ENCODE results near the gene ZMPSTE24. TPM values are rescaled to one million over a fixed set of nuclear protein-coding genes. Genes with fewer than 3 reads are reported as not detected.

ZMPSTE24 gene
- total RNA-seq, 1 donor from 2014 or later, result 25.5 TPM

DNA sequence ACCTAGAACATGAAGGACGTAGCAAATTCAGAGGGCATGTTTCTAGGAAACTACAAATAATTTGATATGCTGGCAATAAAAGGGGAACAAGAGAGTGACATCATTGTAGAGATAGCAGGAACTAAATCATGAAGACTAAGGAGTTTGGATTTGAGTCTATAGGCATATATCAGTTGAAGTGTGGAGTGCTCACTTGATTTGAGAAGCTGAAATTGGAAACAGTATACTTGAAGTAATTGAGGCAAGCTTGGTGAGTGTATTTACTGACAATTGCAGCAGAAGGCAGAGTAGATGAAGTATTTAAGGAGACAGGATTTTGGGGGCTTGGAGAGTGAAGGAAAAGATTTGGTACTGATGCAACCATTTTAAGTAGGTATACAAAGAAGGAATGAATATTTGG lies 16.7 kb upstream of the ZMPSTE24 start:
- Histone ChIP-seq H3K4me3 (no peak overlapping the region), H3K27ac (no peak overlapping the region), H3K27me3 (no peaks in the 10 kb centered on the region), H3K9me3 (no peaks in the 10 kb centered on the region), H3K36me3 (peaks cover 6 to 9% of the 10 kb centered on the region in 2 donors), H3K4me1 (peaks cover 4% of the 10 kb centered on the region)
- intact Hi-C loops (cut with DNase I), result no loop called here
- TF ChIP-seq, protein P1, sequence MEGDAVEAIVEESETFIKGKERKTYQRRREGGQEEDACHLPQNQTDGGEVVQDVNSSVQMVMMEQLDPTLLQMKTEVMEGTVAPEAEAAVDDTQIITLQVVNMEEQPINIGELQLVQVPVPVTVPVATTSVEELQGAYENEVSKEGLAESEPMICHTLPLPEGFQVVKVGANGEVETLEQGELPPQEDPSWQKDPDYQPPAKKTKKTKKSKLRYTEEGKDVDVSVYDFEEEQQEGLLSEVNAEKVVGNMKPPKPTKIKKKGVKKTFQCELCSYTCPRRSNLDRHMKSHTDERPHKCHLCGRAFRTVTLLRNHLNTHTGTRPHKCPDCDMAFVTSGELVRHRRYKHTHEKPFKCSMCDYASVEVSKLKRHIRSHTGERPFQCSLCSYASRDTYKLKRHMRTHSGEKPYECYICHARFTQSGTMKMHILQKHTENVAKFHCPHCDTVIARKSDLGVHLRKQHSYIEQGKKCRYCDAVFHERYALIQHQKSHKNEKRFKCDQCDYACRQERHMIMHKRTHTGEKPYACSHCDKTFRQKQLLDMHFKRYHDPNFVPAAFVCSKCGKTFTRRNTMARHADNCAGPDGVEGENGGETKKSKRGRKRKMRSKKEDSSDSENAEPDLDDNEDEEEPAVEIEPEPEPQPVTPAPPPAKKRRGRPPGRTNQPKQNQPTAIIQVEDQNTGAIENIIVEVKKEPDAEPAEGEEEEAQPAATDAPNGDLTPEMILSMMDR (IDR thresholded peaks at IDR 0.05), result no peak
- TF ChIP-seq POLR2A (IDR thresholded peaks at IDR 0.05), result no peak
- no peak for TF ChIP-seq POLR2AphosphoS5 (IDR thresholded peaks at IDR 0.05; ENCODE audit: insufficient read depth in 1 of 2, low read depth in 1 of 2)
- no peak for DNase-seq (ENCODE audit: extremely low spot score in 2 of 2)

DNA sequence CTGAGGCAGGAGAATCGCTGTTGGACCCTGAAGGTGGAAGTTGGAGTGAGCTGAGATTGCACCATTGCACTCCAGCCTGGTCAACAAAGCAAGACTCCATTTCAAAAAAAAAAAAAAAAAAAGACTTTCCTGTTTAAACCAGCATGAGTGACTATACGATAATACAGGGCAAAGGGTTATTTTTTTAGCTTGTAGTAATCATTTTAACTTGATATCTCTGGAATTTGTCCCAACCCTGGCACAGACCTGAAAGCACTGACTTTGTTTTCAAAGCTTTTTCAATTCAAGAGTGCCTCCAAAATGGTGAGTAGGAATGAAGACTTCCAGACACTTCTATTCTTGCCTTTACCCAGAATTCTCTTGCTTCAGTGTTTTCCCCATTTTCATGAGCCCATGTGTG lies 14.7 kb upstream of the ZMPSTE24 start:
- no peaks in the 10 kb centered on the region for H3K9me3 ChIP-seq
- H3K4me3 ChIP-seq, result no peak overlapping the region
- H3K27me3 ChIP-seq, result no peaks in the 10 kb centered on the region
- peaks cover 4% of the 10 kb centered on the region for H3K4me1 ChIP-seq
- TF ChIP-seq POLR2AphosphoS5 (IDR thresholded peaks at IDR 0.05; ENCODE audit: insufficient read depth in 1 of 2, low read depth in 1 of 2) (no peak), POLR2A (IDR thresholded peaks at IDR 0.05) (no peak)
- TF ChIP-seq, protein P1 (IDR thresholded peaks at IDR 0.05), result no peak
- no peak overlapping the region for H3K27ac ChIP-seq
- DNase-seq (ENCODE audit: extremely low spot score in 2 of 2), result no peak
- intact Hi-C loops (cut with DNase I), result no loop called here
- H3K36me3 ChIP-seq, result no peaks in the 10 kb centered on the region

DNA sequence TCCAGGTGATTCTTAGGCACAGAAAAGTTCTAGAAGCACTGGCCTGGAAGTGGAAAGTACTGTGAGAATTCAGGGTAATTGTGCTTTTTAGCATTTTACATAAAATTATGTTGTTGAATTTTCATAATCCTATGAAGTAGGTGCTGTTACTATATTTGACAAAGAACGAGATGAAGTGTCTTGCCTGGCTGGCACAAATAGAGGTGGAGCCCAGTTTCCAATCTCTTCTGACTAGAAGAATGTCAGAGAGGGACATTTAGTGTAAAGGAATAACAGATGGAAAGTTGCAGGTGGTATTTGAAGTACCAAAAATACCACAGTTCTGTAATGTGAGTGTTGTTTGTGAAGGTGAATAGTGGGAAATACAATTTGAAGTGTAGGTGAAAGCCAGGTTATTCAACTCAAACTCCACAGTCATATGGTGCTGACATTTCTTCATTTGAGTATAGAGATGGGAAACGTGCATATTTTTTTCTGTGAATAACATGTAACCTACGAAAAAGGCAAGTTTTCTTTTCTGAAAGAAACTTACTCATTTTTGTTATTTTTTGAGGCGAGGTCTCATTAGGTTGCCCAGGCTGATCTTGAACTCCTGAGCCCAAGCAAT lies 13.8 kb upstream of the ZMPSTE24 start:
- H3K27me3 ChIP-seq, result no peaks in the 10 kb centered on the region
- H3K4me3 ChIP-seq, result no peak overlapping the region
- TF ChIP-seq POLR2AphosphoS5 (IDR thresholded peaks at IDR 0.05; ENCODE audit: insufficient read depth in 1 of 2, low read depth in 1 of 2) (no peak), POLR2A (IDR thresholded peaks at IDR 0.05) (no peak)
- TF ChIP-seq, protein P1 (IDR thresholded peaks at IDR 0.05), result no peak
- peaks cover 4% of the 10 kb centered on the region for H3K4me1 ChIP-seq
- H3K36me3 ChIP-seq, result no peaks in the 10 kb centered on the region
- intact Hi-C loops (cut with DNase I), result no loop called here
- no peak overlapping the region for H3K27ac ChIP-seq
- H3K9me3 ChIP-seq, result no peaks in the 10 kb centered on the region
- DNase-seq (ENCODE audit: extremely low spot score in 2 of 2), result no peak

DNA sequence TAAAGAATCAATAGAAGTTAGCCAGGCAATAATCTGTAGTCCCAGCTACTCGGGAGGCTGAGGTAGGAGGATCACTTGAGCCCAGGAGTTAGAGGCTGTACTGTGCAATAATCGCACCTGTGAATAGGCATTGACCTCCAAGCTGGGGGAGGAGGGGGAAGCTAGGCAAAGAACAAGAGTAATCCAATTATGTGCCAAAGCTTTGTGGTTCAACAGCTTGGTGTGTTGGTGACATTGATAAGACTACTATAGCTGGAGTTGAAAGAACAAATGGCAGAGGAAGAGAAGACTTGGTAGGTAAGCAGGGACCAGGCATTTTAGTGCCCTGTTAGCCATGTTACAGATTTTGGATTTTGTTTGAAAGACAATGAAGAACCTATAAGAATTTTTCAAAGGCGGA lies 12.3 kb upstream of the ZMPSTE24 start:
- Histone ChIP-seq H3K9me3 (no peaks in the 10 kb centered on the region), H3K36me3 (no peaks in the 10 kb centered on the region), H3K4me3 (no peak overlapping the region), H3K27ac (no peak overlapping the region), H3K27me3 (no peaks in the 10 kb centered on the region), H3K4me1 (peaks cover 4% of the 10 kb centered on the region)
- TF ChIP-seq POLR2A (IDR thresholded peaks at IDR 0.05) (no peak), POLR2AphosphoS5 (IDR thresholded peaks at IDR 0.05; ENCODE audit: insufficient read depth in 1 of 2, low read depth in 1 of 2) (no peak)
- TF ChIP-seq, protein P1 (IDR thresholded peaks at IDR 0.05), result no peak
- intact Hi-C loops (cut with DNase I), result no loop called here
- no peak for DNase-seq (ENCODE audit: extremely low spot score in 2 of 2)

DNA sequence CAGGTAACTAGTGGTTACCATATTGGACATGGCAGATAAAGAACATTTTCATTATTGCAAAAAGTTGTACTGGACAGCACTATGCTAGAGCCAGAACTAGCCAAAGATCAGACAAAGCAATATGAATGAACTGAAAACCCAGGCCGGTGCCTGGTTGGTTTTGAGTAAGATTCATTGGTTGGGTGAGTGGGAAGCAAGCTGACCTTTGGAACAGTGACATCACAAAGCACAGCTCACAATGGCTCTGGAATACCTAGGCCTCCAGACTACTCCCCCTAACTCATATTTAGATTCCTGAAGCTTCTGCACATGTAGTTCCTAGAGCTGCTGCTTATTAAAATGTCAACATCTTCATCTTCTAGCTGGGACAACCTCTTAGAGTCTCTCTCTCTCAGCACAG lies 10.4 kb upstream of the ZMPSTE24 start, which contains the start of gene TMCO2:
TSS of gene TMCO2 (plus strand) at position 283 of the 400 bp plus-strand sequence. CDS start at position 340, 57 bp downstream.
- H3K27ac ChIP-seq, result no peak within 1 kb of the TSS
- no peak for TF ChIP-seq POLR2AphosphoS5 (IDR thresholded peaks at IDR 0.05; ENCODE audit: insufficient read depth in 1 of 2, low read depth in 1 of 2)
- TF ChIP-seq POLR2A (IDR thresholded peaks at IDR 0.05), result no peak
- TF ChIP-seq, protein P1 (IDR thresholded peaks at IDR 0.05), result no peak
- H3K36me3 ChIP-seq, result no peaks in the 10 kb centered on the region

More for the DNA sequence above, 10.4 kb upstream of the ZMPSTE24 start, which contains the start of gene TMCO2:
- intact Hi-C loops (cut with DNase I), result no loop called here
- no peaks in the 10 kb centered on the region for H3K9me3 ChIP-seq
- H3K4me1 ChIP-seq, result no peaks in the 10 kb centered on the region
- DNase-seq (ENCODE audit: extremely low spot score in 2 of 2), result no peak
- no peak within 1 kb of the TSS for H3K4me3 ChIP-seq
- no peaks in the 10 kb centered on the region for H3K27me3 ChIP-seq

Measured in vagina (tissue), 2 donors.